SK-N-SH (cell line): ENCODE measurements around the gene CHRM4. TPM values are rescaled to one million over a fixed set of nuclear protein-coding genes. Genes with fewer than 3 reads are reported as not detected.

Experiments
- CTCF ChIA-PET: fragments of 300-600, 350-600 bp; formaldehyde crosslinking; extraction: SDS; loops from one replicate; lab custom pipeline; 2021; lab: Yijun Ruan, JAX
- POLR2A ChIA-PET: fragments of 350-600 bp; sonication (Branson Sonifier 250); formaldehyde crosslinking; extraction: SDS; loops from one replicate; lab custom pipeline; 2020; ENCODE audit warnings: antibody characterized with exemption, inconsistent platforms; lab: Yijun Ruan, JAX
- DNase-seq: peaks from one replicate; pipeline ENCODE4 v3.0.0; 2012
- H2AFZ ChIP-seq: fragments of 200-600 bp; sonication (generic); 2 replicates; pipeline ENCODE4 v1.8.1; 2016; ENCODE audit warnings: antibody characterized with exemption, mild to moderate bottlenecking, low read depth
- H3F3A ChIP-seq: fragments of 200-600 bp; sonication (generic); replicated peaks from 2 replicates; pipeline ENCODE3; 2016; ENCODE audit warnings: antibody characterized with exemption, mild to moderate bottlenecking; ENCODE audit not compliant: insufficient read depth
- H3K27ac ChIP-seq, 2 experiments: fragments of 200-500 bp in 1 of 2; fragments of 200-600 bp in 1 of 2; sonication (Bioruptor generic) in 1 of 2; sonication (generic), shearing (Covaris generic) in 1 of 2; 2 replicates each; pipeline versions ENCODE4 v1.5.1 to v1.6.1; 2014 to 2016; ENCODE audit warnings: low read depth in 2 of 2, inconsistent platforms in 1 of 2, low read length in 1 of 2, mild to moderate bottlenecking in 1 of 2, mixed read lengths in 1 of 2
- H3K27me3 ChIP-seq: fragments of 200-600 bp; sonication (generic), shearing (Covaris generic); 2 replicates; pipeline ENCODE4 v1.6.1; 2016; ENCODE audit warnings: mixed run types; ENCODE audit not compliant: insufficient read depth
- H3K36me3 ChIP-seq, 2 experiments: fragments of 200-500 bp in 1 of 2; fragments of 200-600 bp in 1 of 2; sonication (Bioruptor generic) in 1 of 2; sonication (generic) in 1 of 2; replicated peaks in 1 of 2; 2 replicates each; pipeline versions ENCODE3 to v1.5.1; 2014 to 2016; ENCODE audit warnings: low read length in 1 of 2, mild to moderate bottlenecking in 1 of 2; ENCODE audit not compliant: insufficient read depth in 2 of 2, control insufficient read depth in 1 of 2
- H3K4me1 ChIP-seq, 2 experiments: fragments of 200-500 bp in 1 of 2; fragments of 200-600 bp in 1 of 2; sonication (Bioruptor generic) in 1 of 2; sonication (generic), shearing (Covaris generic) in 1 of 2; 2 replicates each; pipeline versions ENCODE4 v1.5.1 to v1.6.1; 2014 to 2016; ENCODE audit warnings: low read depth in 1 of 2, low read length in 1 of 2, mixed run types in 1 of 2; ENCODE audit not compliant: insufficient read depth in 2 of 2, control insufficient read depth in 1 of 2
- H3K4me2 ChIP-seq: fragments of 200-600 bp; sonication (generic), shearing (Covaris generic); 2 replicates; pipeline ENCODE4 v1.6.1; 2017; ENCODE audit warnings: mixed run types
- H3K4me3 ChIP-seq, 2 experiments: fragments of 200-500 bp in 1 of 2; fragments of 200-600 bp in 1 of 2; sonication (Bioruptor generic) in 1 of 2; sonication (generic), shearing (Covaris generic) in 1 of 2; 2 replicates each; pipeline versions ENCODE4 v1.5.1 to v1.8.1; 2014 to 2016; ENCODE audit warnings: low read depth in 2 of 2, inconsistent platforms in 1 of 2, low read length in 1 of 2, mild to moderate bottlenecking in 1 of 2, mixed read lengths in 1 of 2, moderate library complexity in 1 of 2
- H3K79me2 ChIP-seq: fragments of 200-600 bp; sonication (generic); 2 replicates; pipeline ENCODE4 v1.8.1; 2017; ENCODE audit warnings: mild to moderate bottlenecking; ENCODE audit not compliant: insufficient read depth
- H3K9ac ChIP-seq: fragments of 200-600 bp; sonication (generic); 2 replicates; pipeline ENCODE4 v1.6.1; 2017; ENCODE audit warnings: mixed run types
- H3K9me2 ChIP-seq: fragments of 200-600 bp; sonication (generic); 2 replicates; pipeline ENCODE4 v1.6.1; 2017; ENCODE audit warnings: mixed run types
- H3K9me3 ChIP-seq: fragments of 200-600 bp; sonication (generic); 2 replicates; pipeline ENCODE4 v1.6.1; 2017; ENCODE audit warnings: mixed run types, mild to moderate bottlenecking, moderate library complexity
- H4K20me1 ChIP-seq: fragments of 200-600 bp; sonication (generic); 2 replicates; pipeline ENCODE4 v1.6.1; 2017; ENCODE audit warnings: mild to moderate bottlenecking, mixed run types; ENCODE audit not compliant: insufficient read depth
- ELF1 ChIP-seq: IDR thresholded peaks from 2 replicates; pipeline ENCODE4 v1.4.0; 2012
- FOSL2 ChIP-seq: IDR thresholded peaks from 2 replicates; pipeline ENCODE4 v1.4.0; 2012; ENCODE audit warnings: low read depth, mild to moderate bottlenecking, moderate library complexity, borderline replicate concordance
- JUND ChIP-seq: IDR thresholded peaks from 2 replicates; pipeline ENCODE4 v1.4.0; 2012
- MXI1 ChIP-seq: IDR thresholded peaks from 2 replicates; pipeline ENCODE4 v1.6.1; 2012; ENCODE audit warnings: mild to moderate bottlenecking, low read depth, low read length, improper control_type of control experiment
- NFIC ChIP-seq: IDR thresholded peaks from 2 replicates; pipeline ENCODE4 v1.4.0; 2012; ENCODE audit warnings: borderline replicate concordance
- RCOR1 ChIP-seq: fragments of 150-350 bp; IDR thresholded peaks from 2 replicates; pipeline ENCODE4 v1.6.1; 2017; ENCODE audit warnings: antibody characterized with exemption, low read length
- RFX5 ChIP-seq: IDR thresholded peaks from 2 replicates; pipeline ENCODE4 v1.6.1; 2012; ENCODE audit warnings: mild to moderate bottlenecking, improper control_type of control experiment, low read length
- RXRA ChIP-seq: IDR thresholded peaks from 2 replicates; pipeline ENCODE4 v1.4.0; 2012; ENCODE audit warnings: low read depth, mild to moderate bottlenecking, borderline replicate concordance
- SIN3A ChIP-seq: IDR thresholded peaks from 2 replicates; pipeline ENCODE4 v1.6.1; 2012; ENCODE audit warnings: low read depth, mild to moderate bottlenecking, low read length, moderate library complexity, borderline replicate concordance
- TAF1 ChIP-seq: IDR thresholded peaks from 2 replicates; pipeline ENCODE4 v1.6.1; 2012; ENCODE audit warnings: low read depth, mild to moderate bottlenecking, low read length, moderate library complexity, borderline replicate concordance
- TCF12 ChIP-seq: IDR thresholded peaks from 2 replicates; pipeline ENCODE4 v1.4.0; 2012
- WGBS: methylation state at CpG from one replicate; pipeline ENCODE4 v1.1.6; 2017; ENCODE audit warnings: low lambda C conversion rate; 5-methylcytosine and 5-hydroxymethylcytosine counted together
- polyA plus RNA-seq, 3 experiments: library from polyadenylated mRNA; depleted of rRNA; stranded (reverse); fragments of >200 nt; gene quantifications; 2 replicates each; pipeline ENCODE4 v1.2.3, GENCODE V29; 2012
- TF ChIP-seq, protein P1 (sequence below): IDR thresholded peaks from 2 replicates; pipeline ENCODE4 v1.4.0; 2012; ENCODE audit warnings: low read depth
- TF ChIP-seq, protein P2 (sequence below): fragments of 150-350 bp; IDR thresholded peaks from 2 replicates; pipeline ENCODE4 v1.6.1; 2017; ENCODE audit warnings: antibody characterized with exemption, low read length, low read depth, borderline replicate concordance
- TF ChIP-seq, protein P3 (sequence below): IDR thresholded peaks from 2 replicates; pipeline ENCODE4; 2012
- TF ChIP-seq, protein P4 (sequence below): fragments of 200-600 bp; sonication (generic); IDR thresholded peaks from 2 replicates; pipeline ENCODE4 v1.6.1; 2017; ENCODE audit warnings: antibody characterized with exemption, mild to moderate bottlenecking, moderate library complexity

The CHRM4 gene
- polyA plus RNA-seq, 1 of the 3 experiments (the other 2 are of a cell fraction): 0.26 TPM

DNA sequence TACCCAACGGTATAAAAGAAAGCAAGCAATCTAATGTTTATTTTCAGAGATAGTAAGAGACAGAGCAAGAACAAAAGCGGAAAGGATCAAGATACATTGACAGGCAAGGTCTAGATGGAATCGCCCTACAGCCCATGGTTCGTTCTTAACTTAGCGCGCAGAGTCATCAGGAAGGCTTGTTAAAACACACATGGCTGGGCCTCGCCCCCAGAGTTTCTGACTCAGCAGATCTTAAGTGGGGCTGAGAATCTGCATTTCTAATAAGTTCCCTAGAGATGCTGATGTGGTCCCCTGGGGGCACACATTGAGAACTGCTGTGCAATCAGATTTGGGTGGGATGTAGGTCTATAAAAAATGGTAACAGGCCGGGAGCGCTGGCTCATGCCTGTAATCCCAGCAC lies 35.8 kb upstream of the CHRM4 start:
- CTCF ChIA-PET: interaction anchor here (0.6 kb wide), 1 partner anchor 174 kb away, joined by 3 read pairs; no protein-coding TSS in a partner anchor
- no peak overlapping the region for H3K27ac ChIP-seq
- peaks cover 18 to 24% of the 10 kb centered on the region in 2 experiments for H3K36me3 ChIP-seq
- peaks cover 5 to 11% of the 10 kb centered on the region in 2 experiments; a peak in 2 of 4 replicates for H3K4me1 ChIP-seq
- H3K9ac ChIP-seq: no peak overlapping the region
- no peak overlapping the region for H3K4me2 ChIP-seq
- TF ChIP-seq, protein P1, sequence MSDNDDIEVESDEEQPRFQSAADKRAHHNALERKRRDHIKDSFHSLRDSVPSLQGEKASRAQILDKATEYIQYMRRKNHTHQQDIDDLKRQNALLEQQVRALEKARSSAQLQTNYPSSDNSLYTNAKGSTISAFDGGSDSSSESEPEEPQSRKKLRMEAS: no peak
- TF ChIP-seq TAF1 (no peak), TCF12 (no peak), SIN3A (no peak), ELF1 (no peak), JUND (no peak), FOSL2 (no peak), NFIC (no peak), RFX5 (no peak), MXI1 (no peak), RCOR1 (no peak), RXRA (no peak)
- TF ChIP-seq, protein P2, sequence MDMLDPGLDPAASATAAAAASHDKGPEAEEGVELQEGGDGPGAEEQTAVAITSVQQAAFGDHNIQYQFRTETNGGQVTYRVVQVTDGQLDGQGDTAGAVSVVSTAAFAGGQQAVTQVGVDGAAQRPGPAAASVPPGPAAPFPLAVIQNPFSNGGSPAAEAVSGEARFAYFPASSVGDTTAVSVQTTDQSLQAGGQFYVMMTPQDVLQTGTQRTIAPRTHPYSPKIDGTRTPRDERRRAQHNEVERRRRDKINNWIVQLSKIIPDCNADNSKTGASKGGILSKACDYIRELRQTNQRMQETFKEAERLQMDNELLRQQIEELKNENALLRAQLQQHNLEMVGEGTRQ: no peak
- TF ChIP-seq, protein P3, sequence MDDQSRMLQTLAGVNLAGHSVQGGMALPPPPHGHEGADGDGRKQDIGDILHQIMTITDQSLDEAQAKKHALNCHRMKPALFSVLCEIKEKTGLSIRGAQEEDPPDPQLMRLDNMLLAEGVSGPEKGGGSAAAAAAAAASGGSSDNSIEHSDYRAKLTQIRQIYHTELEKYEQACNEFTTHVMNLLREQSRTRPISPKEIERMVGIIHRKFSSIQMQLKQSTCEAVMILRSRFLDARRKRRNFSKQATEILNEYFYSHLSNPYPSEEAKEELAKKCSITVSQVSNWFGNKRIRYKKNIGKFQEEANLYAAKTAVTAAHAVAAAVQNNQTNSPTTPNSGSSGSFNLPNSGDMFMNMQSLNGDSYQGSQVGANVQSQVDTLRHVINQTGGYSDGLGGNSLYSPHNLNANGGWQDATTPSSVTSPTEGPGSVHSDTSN: no peak
- TF ChIP-seq, protein P4, sequence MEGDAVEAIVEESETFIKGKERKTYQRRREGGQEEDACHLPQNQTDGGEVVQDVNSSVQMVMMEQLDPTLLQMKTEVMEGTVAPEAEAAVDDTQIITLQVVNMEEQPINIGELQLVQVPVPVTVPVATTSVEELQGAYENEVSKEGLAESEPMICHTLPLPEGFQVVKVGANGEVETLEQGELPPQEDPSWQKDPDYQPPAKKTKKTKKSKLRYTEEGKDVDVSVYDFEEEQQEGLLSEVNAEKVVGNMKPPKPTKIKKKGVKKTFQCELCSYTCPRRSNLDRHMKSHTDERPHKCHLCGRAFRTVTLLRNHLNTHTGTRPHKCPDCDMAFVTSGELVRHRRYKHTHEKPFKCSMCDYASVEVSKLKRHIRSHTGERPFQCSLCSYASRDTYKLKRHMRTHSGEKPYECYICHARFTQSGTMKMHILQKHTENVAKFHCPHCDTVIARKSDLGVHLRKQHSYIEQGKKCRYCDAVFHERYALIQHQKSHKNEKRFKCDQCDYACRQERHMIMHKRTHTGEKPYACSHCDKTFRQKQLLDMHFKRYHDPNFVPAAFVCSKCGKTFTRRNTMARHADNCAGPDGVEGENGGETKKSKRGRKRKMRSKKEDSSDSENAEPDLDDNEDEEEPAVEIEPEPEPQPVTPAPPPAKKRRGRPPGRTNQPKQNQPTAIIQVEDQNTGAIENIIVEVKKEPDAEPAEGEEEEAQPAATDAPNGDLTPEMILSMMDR: no peak
- DNase-seq: no peak
- no peak overlapping the region for H2AFZ ChIP-seq
- H3F3A ChIP-seq: no peaks in the 10 kb centered on the region
- WGBS: 90% methylated on average over 9 of the region's 9 CpGs
- H3K79me2 ChIP-seq: no peaks in the 10 kb centered on the region
- no peaks in the 10 kb centered on the region for H3K9me2 ChIP-seq
- H3K9me3 ChIP-seq: no peaks in the 10 kb centered on the region
- no peaks in the 10 kb centered on the region for H4K20me1 ChIP-seq
- POLR2A ChIA-PET: no interaction called here
- no peak overlapping the region for H3K4me3 ChIP-seq
- H3K27me3 ChIP-seq: no peaks in the 10 kb centered on the region
